Activated CD4-positive, alpha-beta memory T cell treated with anti-CD3 and anti-CD28 coated beads for 36 hours (primary cell): ENCODE data around the gene UNC13D. TPM values are rescaled to one million over a fixed set of nuclear protein-coding genes. Genes with fewer than 3 reads are reported as not detected.
"Not testable (repeated sequence)": the region's sequence is repeated elsewhere in the genome, so short reads cannot be mapped to it uniquely, and the experiment has no call there.

ENCODE experiments used
- CTCF ChIA-PET: fragments of 350-600 bp; sonication (Branson Sonifier 250); formaldehyde crosslinking; loops from one replicate; lab custom pipeline; 2021; ENCODE audit warnings: antibody characterized with exemption, inconsistent platforms; lab: Charles Lee
- POLR2A ChIA-PET: fragments of 350-600 bp; sonication (Branson Sonifier 250); formaldehyde crosslinking; loops from one replicate; lab custom pipeline; 2021; ENCODE audit warnings: antibody characterized with exemption; lab: Charles Lee
- DNase-seq: peaks from one replicate; pipeline ENCODE4 v3.0.0-alpha.2; 2020
- H3K27ac Mint-ChIP-seq: one replicate; pipeline ENCODE4 v1.8.0; 2021; ENCODE audit warnings: mixed read lengths
- H3K27me3 Mint-ChIP-seq: one replicate; pipeline ENCODE4 v1.8.0; 2021; ENCODE audit warnings: mixed read lengths
- H3K36me3 Mint-ChIP-seq: one replicate; pipeline ENCODE4 v1.8.0; 2021; ENCODE audit warnings: mixed read lengths
- H3K4me1 Mint-ChIP-seq: one replicate; pipeline ENCODE4 v1.8.0; 2021; ENCODE audit warnings: low read depth, mixed read lengths
- H3K4me3 Mint-ChIP-seq: one replicate; pipeline ENCODE4 v1.8.0; 2021; ENCODE audit warnings: mild to moderate bottlenecking, mixed read lengths
- H3K9me3 Mint-ChIP-seq: one replicate; pipeline ENCODE4 v1.8.0; 2021; ENCODE audit warnings: mixed read lengths
- intact Hi-C: fragments of 100-400 bp; cut with micrococcal nuclease; formaldehyde crosslinking; loops from one replicate; pipeline ENCODE4 v1.15.1; 2023
- total RNA-seq, 2 experiments: library from RNA; stranded (reverse); gene quantifications; one replicate each; pipeline ENCODE4 v1.2.3, GENCODE V29; 2021

Gene UNC13D
- total RNA-seq, 2 experiments from 2014 or later, result 135 to 139 TPM

DNA sequence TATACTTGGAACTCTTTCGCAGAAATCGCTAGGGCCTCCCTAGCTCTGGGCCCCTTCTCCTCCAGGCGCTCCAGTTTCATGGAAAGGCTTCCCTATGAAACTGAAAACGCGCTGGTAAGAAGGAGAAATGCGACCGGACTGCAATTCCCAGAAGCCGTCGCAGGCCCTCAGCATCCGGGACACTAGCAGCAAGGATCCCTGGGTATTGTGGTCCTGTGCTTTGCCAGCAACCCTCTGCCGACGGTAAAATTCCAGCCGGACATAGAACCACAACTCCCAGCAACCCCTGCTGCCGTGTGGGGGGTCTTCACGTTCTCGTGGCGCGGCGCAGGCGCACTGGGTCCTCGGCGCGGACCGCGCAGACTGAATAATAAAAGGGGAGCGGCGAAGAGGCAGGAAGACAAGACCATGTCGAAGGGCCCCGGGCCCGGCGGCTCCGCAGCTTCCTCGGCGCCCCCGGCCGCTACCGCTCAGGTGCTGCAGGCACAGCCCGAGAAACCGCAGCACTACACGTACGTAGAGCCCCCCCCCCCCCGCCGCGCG lies 59.7 kb downstream of the UNC13D start, which contains the start of gene UNK:
UNK (plus strand) TSS at position 334 of the 543 bp plus-strand sequence; CDS start at position 409, 75 bp downstream.
- intact Hi-C loops, result loop anchor here (1.0 to 10.0 kb wide), 7 partner anchors 48 to 490 kb away; partner anchors contain the start of genes GALR2, SRP68, TRIM65 and UBALD2
- CTCF ChIA-PET, result interaction anchor here (1.5 to 2.7 kb wide), 5 partner anchors 19 to 71 kb away, joined by 4 to 15 read pairs (median 14); partner anchors contain the start of genes GALK1 and WBP2
- peaks cover 1% of the 10 kb centered on the region for H3K27me3 Mint-ChIP-seq
- peak; percentile 97 for DNase-seq
- H3K9me3 Mint-ChIP-seq, result no peaks in the 10 kb centered on the region
- peak within 1 kb of the TSS; percentile 90 for H3K4me3 Mint-ChIP-seq
- POLR2A ChIA-PET, result interaction anchor here (0.9 to 4.7 kb wide), 5 partner anchors 8 to 287 kb away, joined by 3 to 57 read pairs (median 3); partner anchors contain the start of gene WBP2
- peaks cover 35% of the 10 kb centered on the region for H3K4me1 Mint-ChIP-seq
- H3K27ac Mint-ChIP-seq, result peak within 1 kb of the TSS; percentile 98
- H3K36me3 Mint-ChIP-seq, result peaks cover 4% of the 10 kb centered on the region

DNA sequence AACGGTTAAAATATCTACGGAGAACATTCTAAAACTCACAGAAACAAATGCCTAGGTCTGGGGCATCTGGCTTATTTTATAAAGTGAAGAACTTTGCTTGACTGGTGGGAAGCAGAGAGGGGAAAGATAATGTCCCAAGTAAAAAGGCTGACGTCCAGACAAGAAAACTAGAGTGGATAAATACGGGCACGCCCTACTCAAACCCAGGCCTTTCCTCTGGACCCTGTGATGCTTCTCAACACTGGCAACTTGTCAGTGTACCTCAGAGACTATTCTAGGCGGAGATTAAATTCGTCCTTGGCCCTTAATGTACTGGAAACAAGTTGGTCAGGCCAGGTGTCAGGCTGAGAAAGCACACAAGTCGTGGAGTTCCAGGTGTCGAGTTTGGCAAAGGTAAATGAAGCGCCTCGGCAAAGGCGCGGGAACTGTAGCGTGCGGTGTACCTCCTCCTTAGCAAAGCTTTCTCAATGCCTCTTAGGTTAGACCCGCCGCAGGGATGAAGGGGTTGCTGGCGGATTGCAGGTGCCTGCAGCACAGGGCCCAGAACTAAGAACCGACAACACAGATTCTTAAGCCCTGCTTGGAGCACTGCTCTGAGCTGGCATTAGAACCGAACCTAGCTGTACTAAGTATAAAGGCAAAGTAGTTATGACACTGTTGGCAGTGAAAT lies 60.3 kb downstream of the UNC13D start:
- intact Hi-C loops, result loop anchor here (1.0 to 10.0 kb wide), 8 partner anchors 49 to 942 kb away; partner anchors contain the start of genes GALR2, JMJD6, METTL23 and SRP68
- H3K4me1 Mint-ChIP-seq, result peaks cover 35% of the 10 kb centered on the region
- peak overlapping the region; percentile 98 for H3K27ac Mint-ChIP-seq
- ChIA-PET CTCF (interaction anchor here (0.6 to 2.7 kb wide), 21 partner anchors 7 to 328 kb away, joined by 3 to 15 read pairs (median 5); partner anchors contain the start of genes GALK1, TRIM47, TRIM65 and WBP2), POLR2A (interaction anchor here (0.7 to 4.7 kb wide), 10 partner anchors 8 to 288 kb away, joined by 3 to 57 read pairs (median 4); partner anchors contain the start of genes GALK1 and WBP2)
- peaks cover 6% of the 10 kb centered on the region for H3K36me3 Mint-ChIP-seq
- peaks cover 2% of the 10 kb centered on the region for H3K27me3 Mint-ChIP-seq
- H3K9me3 Mint-ChIP-seq, result no peaks in the 10 kb centered on the region
- peak overlapping the region; percentile 90 for H3K4me3 Mint-ChIP-seq
- DNase-seq, result no peak

DNA sequence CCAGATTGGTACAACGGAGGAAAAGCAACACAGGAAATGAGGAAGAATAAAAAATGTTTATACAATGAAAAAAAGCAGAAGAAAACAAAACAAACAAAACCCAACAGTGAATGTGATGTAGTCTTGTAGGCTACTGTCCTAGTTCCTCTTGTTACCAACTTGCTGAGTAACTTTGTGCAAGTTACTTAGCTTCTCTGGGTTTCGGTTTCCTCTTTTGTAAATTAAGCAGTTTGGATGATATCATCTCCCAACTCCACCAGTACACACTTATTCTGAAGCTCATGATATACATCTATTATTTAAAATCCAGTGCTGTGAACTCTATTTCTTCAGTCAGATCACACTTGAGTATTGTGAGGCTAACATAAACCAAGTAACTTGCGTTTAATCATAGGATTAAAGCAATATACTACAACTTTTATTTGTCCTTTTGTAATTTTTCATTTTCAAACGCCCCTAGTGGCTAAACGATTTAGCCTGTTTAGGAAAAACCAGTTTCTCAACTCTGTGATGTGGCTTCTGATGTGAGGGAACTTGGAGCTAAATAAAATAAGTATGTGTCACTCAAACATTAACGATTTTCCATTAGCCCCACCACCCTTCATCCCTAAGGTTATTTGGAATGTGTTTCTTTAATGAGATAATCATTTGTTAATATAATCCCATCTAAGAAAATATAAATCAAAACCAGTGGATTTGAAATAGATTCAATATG lies 61.0 kb downstream of the UNC13D start:
- peak overlapping the region; percentile 90 for H3K4me3 Mint-ChIP-seq
- no peak for DNase-seq
- ChIA-PET POLR2A (interaction anchor here (0.6 to 1.8 kb wide), 10 partner anchors 8 to 749 kb away, joined by 3 to 8 read pairs (median 4); partner anchors contain the start of genes GALK1 and WBP2), CTCF (interaction anchor here (0.6 to 2.7 kb wide), 26 partner anchors 8 to 327 kb away, joined by 3 to 15 read pairs (median 4); partner anchors contain the start of genes GALK1, TRIM47, TRIM65 and WBP2)
- H3K9me3 Mint-ChIP-seq, result no peaks in the 10 kb centered on the region
- H3K36me3 Mint-ChIP-seq, result peaks cover 13% of the 10 kb centered on the region
- intact Hi-C loops, result loop anchor here (1.0 to 10.0 kb wide), 5 partner anchors 114 to 943 kb away; partner anchors contain the start of genes GALR2, JMJD6, METTL23 and SRP68
- peaks cover 4% of the 10 kb centered on the region for H3K27me3 Mint-ChIP-seq
- H3K4me1 Mint-ChIP-seq, result peaks cover 38% of the 10 kb centered on the region
- peak overlapping the region; percentile 98 for H3K27ac Mint-ChIP-seq

- DNase-seq, result no peak
- ChIA-PET POLR2A (interaction anchor here (0.6 to 2.8 kb wide), 13 partner anchors 10 to 116 kb away, joined by 3 to 18 read pairs (median 4); partner anchors contain the start of genes GALK1, RECQL5, SAP30BP and TRIM65), CTCF (interaction anchor here (0.6 to 2.1 kb wide), 5 partner anchors 15 to 81 kb away, joined by 3 to 16 read pairs (median 5); partner anchors contain the start of genes GALK1 and UNC13D)
- H3K9me3 Mint-ChIP-seq, result no peaks in the 10 kb centered on the region
- H3K4me1 Mint-ChIP-seq, result peaks cover 43% of the 10 kb centered on the region
- peaks cover 40% of the 10 kb centered on the region for H3K36me3 Mint-ChIP-seq
- H3K27me3 Mint-ChIP-seq, result peaks cover 4% of the 10 kb centered on the region
- intact Hi-C loops, result loop anchor here (1.0 to 10.0 kb wide), 8 partner anchors 15 to 485 kb away; partner anchors contain the start of genes ACOX1, GALK1, GALR2 and RECQL5
- H3K27ac Mint-ChIP-seq, result peak overlapping the region; percentile 97
- H3K4me3 Mint-ChIP-seq, result peak overlapping the region; percentile 87
Observed at GRCh38 chr17:75779987-75780889, 64.0 kb downstream of the UNC13D start.

GRCh38 chr17:75779250-75779986 lies 64.8 kb downstream of the UNC13D start:
- ChIA-PET POLR2A (interaction anchor here (0.6 to 2.9 kb wide), 16 partner anchors 9 to 117 kb away, joined by 3 to 18 read pairs (median 4); partner anchors contain the start of genes GALK1, RECQL5, SAP30BP and TRIM65), CTCF (interaction anchor here (0.6 to 4.2 kb wide), 7 partner anchors 15 to 82 kb away, joined by 3 to 35 read pairs (median 7); partner anchors contain the start of genes GALK1 and UNC13D)
- Mint-ChIP-seq H3K36me3 (peaks cover 41% of the 10 kb centered on the region), H3K4me1 (peaks cover 43% of the 10 kb centered on the region), H3K9me3 (no peaks in the 10 kb centered on the region), H3K27me3 (peaks cover 4% of the 10 kb centered on the region), H3K4me3 (peak overlapping the region; percentile 87), H3K27ac (peak overlapping the region; percentile 97)
- peak; percentile 97 for DNase-seq
- intact Hi-C loops, result loop anchor here (1.0 to 2.0 kb wide), 4 partner anchors 14 to 199 kb away; partner anchors contain the start of genes ACOX1, GALK1, RECQL5 and SAP30BP

GRCh38 chr17:75778861-75779249 lies 65.3 kb downstream of the UNC13D start:
- H3K9me3 Mint-ChIP-seq, result no peaks in the 10 kb centered on the region
- H3K36me3 Mint-ChIP-seq, result peaks cover 42% of the 10 kb centered on the region
- intact Hi-C loops, result loop anchor here (1.0 to 2.0 kb wide), 4 partner anchors 14 to 200 kb away; partner anchors contain the start of genes ACOX1, GALK1, RECQL5 and SAP30BP
- POLR2A ChIA-PET, result interaction anchor here (0.8 to 5.2 kb wide), 6 partner anchors 7 to 77 kb away, joined by 3 to 57 read pairs (median 6); partner anchors contain the start of genes GALK1, UNC13D, UNK and WBP2
- CTCF ChIA-PET, result interaction anchor here (0.6 to 4.2 kb wide), 5 partner anchors 14 to 76 kb away, joined by 3 to 35 read pairs (median 8); partner anchors contain the start of genes GALK1, UNC13D and WBP2
- peak overlapping the region; percentile 87 for H3K4me3 Mint-ChIP-seq
- H3K27me3 Mint-ChIP-seq, result peaks cover 4% of the 10 kb centered on the region
- H3K27ac Mint-ChIP-seq, result peak overlapping the region; percentile 96
- DNase-seq, result no peak
- H3K4me1 Mint-ChIP-seq, result peaks cover 41% of the 10 kb centered on the region

DNA sequence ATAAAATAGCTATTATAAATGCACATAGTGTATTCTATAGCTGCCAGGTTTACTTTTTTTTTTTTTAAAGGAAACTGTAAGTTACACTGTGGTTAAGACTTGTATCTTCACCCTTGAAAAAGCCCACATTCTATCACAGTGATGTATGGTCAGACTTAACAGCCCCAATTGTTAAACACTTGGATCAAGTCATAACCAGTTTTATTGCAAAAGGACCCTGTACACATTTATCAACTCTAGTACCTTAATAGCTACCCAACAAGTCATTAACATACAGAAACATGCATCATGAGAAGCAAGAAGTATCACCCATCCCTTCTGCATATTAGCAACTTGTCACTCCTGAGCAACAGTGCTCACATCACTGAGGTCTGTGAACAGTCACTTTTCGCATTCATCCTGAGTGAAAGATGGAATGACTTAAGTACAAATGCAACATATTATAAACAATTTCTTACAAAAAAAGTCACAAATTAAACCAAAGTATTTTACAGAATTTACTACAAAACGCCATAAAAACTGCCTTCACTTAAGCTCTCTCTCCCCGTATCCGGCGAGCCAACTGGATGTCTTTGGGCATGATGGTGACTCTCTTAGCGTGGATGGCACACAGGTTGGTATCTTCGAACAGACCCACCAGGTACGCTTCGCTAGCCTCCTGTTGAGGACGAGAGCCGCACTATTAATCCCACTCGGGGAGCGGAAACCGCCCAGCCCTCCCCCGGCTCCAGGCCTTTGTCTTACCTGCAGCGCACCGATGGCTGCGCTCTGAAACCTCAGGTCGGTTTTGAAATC lies 65.9 kb downstream of the UNC13D start:
- Mint-ChIP-seq H3K36me3 (peaks cover 42% of the 10 kb centered on the region), H3K4me3 (peak overlapping the region; percentile 87), H3K4me1 (peaks cover 36% of the 10 kb centered on the region), H3K27ac (peak overlapping the region; percentile 96)
- ChIA-PET CTCF (interaction anchor here (0.6 to 4.2 kb wide), 7 partner anchors 13 to 77 kb away, joined by 3 to 35 read pairs (median 9); partner anchors contain the start of genes GALK1 and WBP2), POLR2A (interaction anchor here (0.8 to 5.2 kb wide), 10 partner anchors 8 to 77 kb away, joined by 3 to 57 read pairs (median 7); partner anchors contain the start of genes GALK1, UNC13D, UNK and WBP2)
- not testable (repeated sequence) for DNase-seq, H3K9me3 Mint-ChIP-seq, H3K27me3 Mint-ChIP-seq
- intact Hi-C loops, result loop anchor here (2.0 kb wide), 1 partner anchor 201 kb away; the partner anchor contains the start of genes ACOX1 and TEN1

DNA sequence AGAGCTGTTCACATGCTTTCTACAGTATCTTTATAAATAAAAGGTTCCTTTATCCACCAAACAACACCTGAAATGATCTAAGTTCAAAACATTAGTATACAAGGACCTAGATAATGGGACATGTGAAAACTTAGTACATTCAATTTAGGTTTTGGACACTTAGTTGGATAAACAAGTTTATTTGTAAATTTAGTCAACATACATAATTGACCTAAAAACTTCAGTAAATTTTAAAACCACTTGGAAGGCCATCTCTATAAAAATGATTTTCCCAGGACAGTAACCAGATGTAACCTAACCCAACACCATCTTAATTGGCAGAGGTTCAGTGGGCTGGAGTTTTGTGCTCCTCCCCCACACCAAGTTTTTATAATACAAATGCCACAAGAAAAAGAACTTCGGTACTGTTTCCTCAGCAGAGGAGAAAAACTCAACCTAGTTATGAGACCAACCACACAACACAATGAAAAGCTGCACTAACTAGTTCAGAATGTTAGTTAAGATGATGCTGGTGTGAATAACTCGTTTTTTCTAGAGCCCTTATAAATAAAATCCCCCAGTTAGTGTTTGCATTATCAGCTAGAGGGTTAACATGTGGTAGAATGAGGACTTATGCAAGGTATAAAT lies 66.8 kb downstream of the UNC13D start:
- CTCF ChIA-PET, result interaction anchor here (1.5 to 4.2 kb wide), 6 partner anchors 8 to 52 kb away, joined by 4 to 35 read pairs (median 8); partner anchors contain the start of gene GALK1
- Mint-ChIP-seq H3K27ac (peak overlapping the region; percentile 96), H3K9me3 (no peaks in the 10 kb centered on the region), H3K27me3 (peaks cover 4% of the 10 kb centered on the region), H3K4me3 (peak overlapping the region; percentile 87), H3K36me3 (peaks cover 40% of the 10 kb centered on the region), H3K4me1 (peaks cover 29% of the 10 kb centered on the region)
- POLR2A ChIA-PET, result interaction anchor here (0.8 to 5.4 kb wide), 13 partner anchors 9 to 100 kb away, joined by 3 to 69 read pairs (median 7); partner anchors contain the start of genes GALK1, UNK and WBP2
- no peak for DNase-seq
- intact Hi-C loops, result no loop called here
